Parathyroid adenoma (tissue), 2 donors: ENCODE results near the gene DDX54.

Source experiments
- H2AFZ ChIP-seq: fragments of 300-600 bp; sonication (generic); one replicate; pipeline ENCODE4 v1.7.0; 2017; ENCODE audit warnings: antibody characterized with exemption, mild to moderate bottlenecking
- H3K27ac ChIP-seq: fragments of 300-600 bp; sonication (generic); one replicate; pipeline ENCODE4 v1.7.0; 2017
- H3K27me3 ChIP-seq: fragments of 300-600 bp; sonication (generic); one replicate; pipeline ENCODE4 v1.7.0; 2017; ENCODE audit warnings: low read length; ENCODE audit not compliant: control insufficient read depth, insufficient read depth
- H3K36me3 ChIP-seq: fragments of 300-600 bp; sonication (generic); one replicate; pipeline ENCODE4 v1.7.0; 2017; ENCODE audit warnings: low read length; ENCODE audit not compliant: control insufficient read depth, insufficient read depth
- H3K4me1 ChIP-seq: fragments of 300-600 bp; sonication (generic); one replicate; pipeline ENCODE4 v1.7.0; 2017; ENCODE audit warnings: control low read depth
- H3K4me2 ChIP-seq: fragments of 300-600 bp; sonication (generic); one replicate; pipeline ENCODE4 v1.7.0; 2017; ENCODE audit warnings: low read length
- H3K4me3 ChIP-seq: fragments of 300-600 bp; sonication (generic); one replicate; pipeline ENCODE4 v1.7.0; 2017; ENCODE audit warnings: low read depth, low read length
- H3K79me2 ChIP-seq: fragments of 300-600 bp; sonication (generic); one replicate; pipeline ENCODE4 v1.7.0; 2017; ENCODE audit warnings: control low read depth
- H3K9ac ChIP-seq: fragments of 300-600 bp; sonication (generic); one replicate; pipeline ENCODE4 v1.7.0; 2017; ENCODE audit warnings: mild to moderate bottlenecking
- H3K9me3 ChIP-seq: fragments of 300-600 bp; sonication (generic); one replicate; pipeline ENCODE4 v1.7.0; 2017; ENCODE audit warnings: low read length; ENCODE audit not compliant: control insufficient read depth
- CTCF ChIP-seq: fragments of 300-600 bp; sonication (generic); IDR thresholded peaks from one replicate; pipeline ENCODE4 v1.7.0; 2017; ENCODE audit warnings: antibody characterized with exemption, mild to moderate bottlenecking
- donor health status: primary hyperparathyroidism.

DDX54 gene

GRCh38 chr12:113200021-113200797 lies 14.9 kb upstream of the DDX54 start:
- Histone ChIP-seq H3K36me3 (no peaks in the 10 kb centered on the region), H3K9me3 (no peaks in the 10 kb centered on the region), H3K9ac (no peak overlapping the region), H3K4me2 (no peak overlapping the region), H3K27ac (no peak overlapping the region), H2AFZ (no peak overlapping the region), H3K27me3 (no peaks in the 10 kb centered on the region), H3K79me2 (no peaks in the 10 kb centered on the region), H3K4me1 (peaks cover 24% of the 10 kb centered on the region), H3K4me3 (no peak overlapping the region)
- TF ChIP-seq CTCF: no peak

GRCh38 chr12:113198296-113198695 lies 13.0 kb upstream of the DDX54 start:
- Histone ChIP-seq H3K9me3 (no peaks in the 10 kb centered on the region), H3K4me3 (no peak overlapping the region), H3K27me3 (no peaks in the 10 kb centered on the region), H3K36me3 (no peaks in the 10 kb centered on the region), H3K9ac (no peak overlapping the region), H3K4me2 (no peak overlapping the region), H3K4me1 (peaks cover 16% of the 10 kb centered on the region), H3K27ac (peak overlapping the region; percentile 6), H2AFZ (no peak overlapping the region), H3K79me2 (no peaks in the 10 kb centered on the region)
- TF ChIP-seq CTCF: no peak

- no peak for TF ChIP-seq CTCF
- H3K4me1 ChIP-seq: peaks cover 16% of the 10 kb centered on the region
- no peak overlapping the region for H3K9ac ChIP-seq
Measured at GRCh38 chr12:113197518-113198077, 12.3 kb upstream of the DDX54 start.

GRCh38 chr12:113196990-113197389 lies 11.7 kb upstream of the DDX54 start:
- Histone ChIP-seq H3K27ac (no peak overlapping the region), H3K9me3 (no peaks in the 10 kb centered on the region), H3K9ac (no peak overlapping the region), H3K4me3 (no peak overlapping the region), H2AFZ (no peak overlapping the region), H3K79me2 (no peaks in the 10 kb centered on the region), H3K4me1 (peaks cover 16% of the 10 kb centered on the region), H3K36me3 (no peaks in the 10 kb centered on the region), H3K4me2 (no peak overlapping the region), H3K27me3 (no peaks in the 10 kb centered on the region)
- peak; percentile 77 for TF ChIP-seq CTCF

More at GRCh38 chr12:113197518-113198077, 12.3 kb upstream of the DDX54 start:
- Histone ChIP-seq H3K36me3 (no peaks in the 10 kb centered on the region), H3K27me3 (no peaks in the 10 kb centered on the region), H3K27ac (no peak overlapping the region), H2AFZ (no peak overlapping the region), H3K4me3 (no peak overlapping the region), H3K4me2 (no peak overlapping the region), H3K9me3 (no peaks in the 10 kb centered on the region), H3K79me2 (no peaks in the 10 kb centered on the region)
